OCI-LY7 (cell line): ENCODE data around the gene DAB2IP.

Source experiments
- EZH2phosphoT487 ChIP-seq: fragments of 200-600 bp; sonication (generic); IDR thresholded peaks from 2 replicates; pipeline ENCODE4 v1.6.1; 2018; ENCODE audit warnings: low read depth, borderline replicate concordance, mild to moderate bottlenecking, mixed run types, antibody characterized with exemption, low read length, moderate library complexity, mixed read lengths
- TF ChIP-seq, protein P1 (sequence below): fragments of 200-600 bp; sonication (generic); conservative IDR thresholded peaks from 2 replicates; pipeline ENCODE4 v1.5.1; 2014; ENCODE audit warnings: mild to moderate bottlenecking, antibody characterized with exemption, low read length, moderate library complexity, mixed read lengths

DNA sequence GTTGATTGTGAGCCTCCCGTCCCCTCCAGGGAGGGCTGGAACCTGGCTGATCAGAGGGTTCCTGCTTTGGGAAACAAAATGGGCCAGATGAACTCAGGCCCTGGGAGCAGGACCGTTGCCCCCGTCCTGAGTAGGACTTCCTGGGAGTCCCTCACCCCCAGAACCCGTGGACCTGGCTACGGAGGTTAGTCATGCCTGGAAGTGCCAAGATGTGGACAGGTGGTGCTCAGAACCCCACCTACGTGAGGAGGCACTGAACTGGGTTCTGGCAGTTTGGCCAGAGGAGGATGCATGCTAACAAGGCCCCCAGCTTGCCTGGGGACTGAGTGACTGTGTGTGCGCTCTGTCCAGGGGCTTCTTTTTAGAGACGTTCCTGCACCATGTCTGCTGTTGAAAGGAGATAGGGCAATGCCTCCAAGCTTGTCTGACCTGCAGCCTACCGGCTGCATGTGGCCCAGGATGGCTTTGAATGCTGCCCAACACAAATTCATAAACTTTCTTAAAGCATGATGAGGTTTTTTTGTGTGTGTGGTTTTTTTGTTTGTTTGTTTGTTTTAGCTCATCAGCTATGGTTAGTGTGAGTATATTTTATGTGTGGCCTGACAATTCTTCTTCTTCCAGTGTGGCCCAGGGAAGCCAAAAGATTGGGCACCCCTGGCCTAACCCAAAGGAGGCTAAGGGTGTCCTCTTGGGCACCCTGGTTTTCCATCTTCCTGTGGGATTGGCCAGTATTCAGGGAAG is 1.8 kb upstream of the DAB2IP start:
- no peak for TF ChIP-seq EZH2phosphoT487
- TF ChIP-seq, protein P1, sequence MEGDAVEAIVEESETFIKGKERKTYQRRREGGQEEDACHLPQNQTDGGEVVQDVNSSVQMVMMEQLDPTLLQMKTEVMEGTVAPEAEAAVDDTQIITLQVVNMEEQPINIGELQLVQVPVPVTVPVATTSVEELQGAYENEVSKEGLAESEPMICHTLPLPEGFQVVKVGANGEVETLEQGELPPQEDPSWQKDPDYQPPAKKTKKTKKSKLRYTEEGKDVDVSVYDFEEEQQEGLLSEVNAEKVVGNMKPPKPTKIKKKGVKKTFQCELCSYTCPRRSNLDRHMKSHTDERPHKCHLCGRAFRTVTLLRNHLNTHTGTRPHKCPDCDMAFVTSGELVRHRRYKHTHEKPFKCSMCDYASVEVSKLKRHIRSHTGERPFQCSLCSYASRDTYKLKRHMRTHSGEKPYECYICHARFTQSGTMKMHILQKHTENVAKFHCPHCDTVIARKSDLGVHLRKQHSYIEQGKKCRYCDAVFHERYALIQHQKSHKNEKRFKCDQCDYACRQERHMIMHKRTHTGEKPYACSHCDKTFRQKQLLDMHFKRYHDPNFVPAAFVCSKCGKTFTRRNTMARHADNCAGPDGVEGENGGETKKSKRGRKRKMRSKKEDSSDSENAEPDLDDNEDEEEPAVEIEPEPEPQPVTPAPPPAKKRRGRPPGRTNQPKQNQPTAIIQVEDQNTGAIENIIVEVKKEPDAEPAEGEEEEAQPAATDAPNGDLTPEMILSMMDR: no peak
